Liver (tissue), 9 donors: ENCODE measurements around the gene SOCS3. TPM values are rescaled to one million over a fixed set of nuclear protein-coding genes. Genes with fewer than 3 reads are reported as not detected.

Experiments used
- DNase-seq: peaks from one replicate; pipeline ENCODE4 v3.0.0-alpha.2; 2017; ENCODE audit warnings: low spot score
- H3K27ac ChIP-seq, 2 donors: one replicate each; pipeline ENCODE4 v1.7.0; 2013; ENCODE audit warnings: inconsistent platforms in 2 of 2, low read length in 2 of 2, control low read depth in 1 of 2, low read depth in 1 of 2, mild to moderate bottlenecking in 1 of 2
- H3K27me3 ChIP-seq, 4 donors: one replicate each; pipeline versions ENCODE4 v1.6.1 to v1.7.0; 2013; ENCODE audit warnings: low read length in 3 of 4, inconsistent platforms in 1 of 4, mild to moderate bottlenecking in 1 of 4, moderate library complexity in 1 of 4; ENCODE audit not compliant: control insufficient read depth in 4 of 4, insufficient read depth in 4 of 4
- H3K36me3 ChIP-seq, 4 donors: one replicate each; pipeline versions ENCODE4 v1.6.1 to v1.7.0; 2013; ENCODE audit warnings: low read length in 3 of 4, mild to moderate bottlenecking in 3 of 4, low read depth in 1 of 4, moderate library complexity in 1 of 4; ENCODE audit not compliant: control insufficient read depth in 4 of 4, insufficient read depth in 3 of 4
- H3K4me1 ChIP-seq, 4 donors: one replicate each; pipeline versions ENCODE4 v1.6.1 to v1.7.0; 2013; ENCODE audit warnings: low read length in 3 of 4, mild to moderate bottlenecking in 3 of 4, moderate library complexity in 1 of 4; ENCODE audit not compliant: control insufficient read depth in 4 of 4, insufficient read depth in 4 of 4
- H3K4me3 ChIP-seq, 3 donors: one replicate each; pipeline versions ENCODE4 v1.6.1 to v1.7.0; 2013; ENCODE audit warnings: low read length in 3 of 3, control low read depth in 1 of 3, low read depth in 1 of 3, mild to moderate bottlenecking in 1 of 3
- H3K9ac ChIP-seq, 2 donors: one replicate each; pipeline ENCODE4 v1.7.0; 2013; ENCODE audit warnings: low read length in 2 of 2, mild to moderate bottlenecking in 2 of 2, moderate library complexity in 2 of 2, control low read depth in 1 of 2, low read depth in 1 of 2
- H3K9me3 ChIP-seq, 4 donors: one replicate each; pipeline versions ENCODE4 v1.6.1 to v1.7.0; 2013; ENCODE audit warnings: low read length in 3 of 4; ENCODE audit not compliant: control insufficient read depth in 4 of 4
- EGR1 ChIP-seq, 2 donors: IDR thresholded peaks; 2 replicates each; pipeline ENCODE4 v1.6.1; 2016 to 2018; ENCODE audit warnings: antibody characterized with exemption in 2 of 2, low read depth in 2 of 2
- FOXA1 ChIP-seq: IDR thresholded peaks from 2 replicates; pipeline ENCODE4 v1.6.1; 2016; ENCODE audit warnings: antibody characterized with exemption
- FOXA2 ChIP-seq: IDR thresholded peaks from 2 replicates; pipeline ENCODE4 v1.6.1; 2016; ENCODE audit warnings: antibody characterized with exemption
- GABPA ChIP-seq, 2 donors: IDR thresholded peaks in 1 of 2; conservative IDR thresholded peaks in 1 of 2; 2 replicates each; pipeline ENCODE4 v1.6.1; 2016; ENCODE audit warnings: antibody characterized with exemption in 2 of 2, mild to moderate bottlenecking in 1 of 2, moderate library complexity in 1 of 2
- HNF4A ChIP-seq, 2 donors: conservative IDR thresholded peaks; 2 replicates each; pipeline ENCODE4 v1.6.1; 2016; ENCODE audit warnings: antibody characterized with exemption in 2 of 2, mild to moderate bottlenecking in 2 of 2
- HNF4G ChIP-seq: IDR thresholded peaks from 2 replicates; pipeline ENCODE4 v1.6.1; 2016; ENCODE audit warnings: antibody characterized with exemption
- JUND ChIP-seq, 2 donors: IDR thresholded peaks; 2 replicates each; pipeline ENCODE4 v1.6.1; 2016; ENCODE audit warnings: antibody characterized with exemption in 2 of 2
- NR2F2 ChIP-seq: IDR thresholded peaks from 2 replicates; pipeline ENCODE4 v1.6.1; 2016; ENCODE audit warnings: antibody characterized with exemption
- RAD21 ChIP-seq, 2 donors: IDR thresholded peaks; 2 replicates each; pipeline ENCODE4 v1.6.1; 2016; ENCODE audit warnings: antibody characterized with exemption in 2 of 2, mild to moderate bottlenecking in 2 of 2
- REST ChIP-seq: IDR thresholded peaks from 2 replicates; pipeline ENCODE4 v1.6.1; 2016; ENCODE audit warnings: antibody characterized with exemption, mild to moderate bottlenecking
- RXRA ChIP-seq, 2 donors: IDR thresholded peaks; 2 replicates each; pipeline ENCODE4 v1.6.1; 2017 to 2018; ENCODE audit warnings: antibody characterized with exemption in 2 of 2, mild to moderate bottlenecking in 1 of 2
- SP1 ChIP-seq: IDR thresholded peaks from 2 replicates; pipeline ENCODE4 v1.6.1; 2018; ENCODE audit warnings: antibody characterized with exemption, mild to moderate bottlenecking
- TAF1 ChIP-seq: conservative IDR thresholded peaks from 2 replicates; pipeline ENCODE4 v1.6.1; 2016; ENCODE audit warnings: antibody characterized with exemption, mild to moderate bottlenecking
- WGBS: extraction: QIAGEN DNeasy Blood & Tissue Kit; methylation state at CpG from one replicate; pipeline ENCODE4 v1.1.7; 2013; 5-methylcytosine and 5-hydroxymethylcytosine counted together
- polyA plus RNA-seq, 2 donors: library from polyadenylated mRNA; stranded (reverse) in 1 of 2; unstranded in 1 of 2; fragments of 200-250 nt in 1 of 2; fragments of >200 nt in 1 of 2; fragmentation: Nextera tagmentation in 1 of 2; extraction: Ambion mirVana in 1 of 2; gene quantifications; one replicate each; pipeline versions ENCODE4 v1.2.1 to v1.2.3, GENCODE V29; 2013 to 2015
- total RNA-seq, 2 donors: library from RNA; depleted of rRNA; stranded (reverse); fragments of >200 nt; gene quantifications; one replicate each; pipeline ENCODE4 v1.2.3, GENCODE V29; 2014
- TF ChIP-seq, protein P1 (sequence below): IDR thresholded peaks from 2 replicates; pipeline ENCODE4 v1.6.1; 2016; ENCODE audit warnings: antibody characterized with exemption
- TF ChIP-seq, protein P2 (sequence below): fragments of 150-350 bp; IDR thresholded peaks from 2 replicates; pipeline ENCODE4 v1.5.1; 2017; ENCODE audit warnings: improper control_type of control experiment, low read depth, low read length; ENCODE audit not compliant: missing input control
- TF ChIP-seq, protein P3 (sequence below): IDR thresholded peaks from 2 replicates; pipeline ENCODE4 v1.6.1; 2016; ENCODE audit warnings: antibody characterized with exemption
- TF ChIP-seq, protein P4 (sequence below): IDR thresholded peaks from 2 replicates; pipeline ENCODE4 v1.6.1; 2016; ENCODE audit warnings: antibody characterized with exemption
- donor health status: healthy.
- donor health status: healthy.
- donor health status: healthy.
- donor health status: healthy.
- donor health status: healthy.

SOCS3 gene
- total and polyA plus RNA-seq, 4 donors: 12.2 to 48.0 (median 18.3) TPM

DNA sequence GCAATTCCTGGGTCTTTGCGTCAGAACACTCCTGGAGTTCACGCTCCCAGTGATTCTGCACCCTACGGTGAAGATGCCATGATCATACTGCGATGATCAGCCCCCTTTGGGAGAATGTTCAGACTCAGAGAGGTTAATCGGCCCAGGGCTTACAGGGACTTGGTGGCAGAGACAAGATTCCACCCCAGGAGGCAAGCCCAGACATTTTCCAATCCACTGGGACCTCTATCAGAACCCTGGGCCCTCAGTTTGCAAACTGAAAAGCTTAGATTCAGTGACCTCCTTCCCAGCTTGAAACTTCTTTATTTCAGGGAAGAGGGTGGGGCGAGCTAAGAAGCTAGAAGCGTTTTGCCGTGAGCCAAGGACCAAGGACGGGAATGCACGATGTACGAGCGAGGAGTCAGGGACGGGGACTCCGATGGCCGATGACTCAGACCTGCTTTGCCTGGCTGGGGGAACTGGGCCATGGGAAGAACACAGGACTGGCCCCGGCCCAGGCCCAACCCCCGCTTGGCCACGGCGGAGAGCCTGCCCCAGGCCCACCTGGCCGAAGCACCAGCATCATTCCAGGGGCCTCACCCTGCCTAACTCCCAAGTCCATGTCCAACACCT, 34.7 kb downstream of the SOCS3 start:
- TF ChIP-seq REST (no peak), SP1 (no peak), FOXA1 (no peak), HNF4A (conservative IDR thresholded peaks at IDR 0.05) (no peak), NR2F2 (no peak), TAF1 (no peak), RXRA (IDR thresholded peaks at IDR 0.05) (no peak), EGR1 (IDR thresholded peaks at IDR 0.05; ENCODE audit: low read depth in 2 of 2) (no peak), FOXA2 (no peak), HNF4G (no peak), JUND (IDR thresholded peaks at IDR 0.05) (no peak), RAD21 (IDR thresholded peaks at IDR 0.05) (no peak), GABPA (IDR thresholded peaks at IDR 0.05 in 1 of 2, conservative IDR thresholded peaks at IDR 0.05 in 1 of 2) (no peak)
- TF ChIP-seq, protein P1, sequence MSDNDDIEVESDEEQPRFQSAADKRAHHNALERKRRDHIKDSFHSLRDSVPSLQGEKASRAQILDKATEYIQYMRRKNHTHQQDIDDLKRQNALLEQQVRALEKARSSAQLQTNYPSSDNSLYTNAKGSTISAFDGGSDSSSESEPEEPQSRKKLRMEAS: no peak
- TF ChIP-seq, protein P2, sequence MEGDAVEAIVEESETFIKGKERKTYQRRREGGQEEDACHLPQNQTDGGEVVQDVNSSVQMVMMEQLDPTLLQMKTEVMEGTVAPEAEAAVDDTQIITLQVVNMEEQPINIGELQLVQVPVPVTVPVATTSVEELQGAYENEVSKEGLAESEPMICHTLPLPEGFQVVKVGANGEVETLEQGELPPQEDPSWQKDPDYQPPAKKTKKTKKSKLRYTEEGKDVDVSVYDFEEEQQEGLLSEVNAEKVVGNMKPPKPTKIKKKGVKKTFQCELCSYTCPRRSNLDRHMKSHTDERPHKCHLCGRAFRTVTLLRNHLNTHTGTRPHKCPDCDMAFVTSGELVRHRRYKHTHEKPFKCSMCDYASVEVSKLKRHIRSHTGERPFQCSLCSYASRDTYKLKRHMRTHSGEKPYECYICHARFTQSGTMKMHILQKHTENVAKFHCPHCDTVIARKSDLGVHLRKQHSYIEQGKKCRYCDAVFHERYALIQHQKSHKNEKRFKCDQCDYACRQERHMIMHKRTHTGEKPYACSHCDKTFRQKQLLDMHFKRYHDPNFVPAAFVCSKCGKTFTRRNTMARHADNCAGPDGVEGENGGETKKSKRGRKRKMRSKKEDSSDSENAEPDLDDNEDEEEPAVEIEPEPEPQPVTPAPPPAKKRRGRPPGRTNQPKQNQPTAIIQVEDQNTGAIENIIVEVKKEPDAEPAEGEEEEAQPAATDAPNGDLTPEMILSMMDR: no peak
- Histone ChIP-seq H3K9me3 (no peaks in the 10 kb centered on the region), H3K27me3 (no peaks in the 10 kb centered on the region), H3K36me3 (no peaks in the 10 kb centered on the region), H3K4me1 (peaks cover 0 to 8% (median 4%) of the 10 kb centered on the region in 4 donors), H3K27ac (peak overlapping the region; percentile 83), H3K9ac (no peak overlapping the region), H3K4me3 (no peak overlapping the region)
- DNase-seq: no peak
- WGBS: 73% methylated on average over 20 of the region's 20 CpGs

GRCh38 chr17:78324391-78325075, 35.3 kb downstream of the SOCS3 start:
- no peak for DNase-seq
- no peaks in the 10 kb centered on the region for H3K9me3 ChIP-seq
- no peaks in the 10 kb centered on the region for H3K36me3 ChIP-seq
- H3K9ac ChIP-seq: no peak overlapping the region
- 36% methylated on average over 18 of the region's 18 CpGs for WGBS
- peak overlapping the region; percentile 83 for H3K27ac ChIP-seq
- H3K4me1 ChIP-seq: peaks cover 0 to 8% (median 4%) of the 10 kb centered on the region in 4 donors
- H3K27me3 ChIP-seq: no peaks in the 10 kb centered on the region
- H3K4me3 ChIP-seq: no peak overlapping the region
- no peak for TF ChIP-seq TAF1
- peak; percentile 61 for TF ChIP-seq REST
- TF ChIP-seq, protein P3, sequence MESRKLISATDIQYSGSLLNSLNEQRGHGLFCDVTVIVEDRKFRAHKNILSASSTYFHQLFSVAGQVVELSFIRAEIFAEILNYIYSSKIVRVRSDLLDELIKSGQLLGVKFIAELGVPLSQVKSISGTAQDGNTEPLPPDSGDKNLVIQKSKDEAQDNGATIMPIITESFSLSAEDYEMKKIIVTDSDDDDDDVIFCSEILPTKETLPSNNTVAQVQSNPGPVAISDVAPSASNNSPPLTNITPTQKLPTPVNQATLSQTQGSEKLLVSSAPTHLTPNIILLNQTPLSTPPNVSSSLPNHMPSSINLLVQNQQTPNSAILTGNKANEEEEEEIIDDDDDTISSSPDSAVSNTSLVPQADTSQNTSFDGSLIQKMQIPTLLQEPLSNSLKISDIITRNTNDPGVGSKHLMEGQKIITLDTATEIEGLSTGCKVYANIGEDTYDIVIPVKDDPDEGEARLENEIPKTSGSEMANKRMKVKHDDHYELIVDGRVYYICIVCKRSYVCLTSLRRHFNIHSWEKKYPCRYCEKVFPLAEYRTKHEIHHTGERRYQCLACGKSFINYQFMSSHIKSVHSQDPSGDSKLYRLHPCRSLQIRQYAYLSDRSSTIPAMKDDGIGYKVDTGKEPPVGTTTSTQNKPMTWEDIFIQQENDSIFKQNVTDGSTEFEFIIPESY: no peak
- peak; percentile 51 for TF ChIP-seq SP1
- TF ChIP-seq JUND (IDR thresholded peaks at IDR 0.05): no peak
- TF ChIP-seq HNF4G: no peak
- TF ChIP-seq HNF4A (conservative IDR thresholded peaks at IDR 0.05): no peak
- TF ChIP-seq, protein P1: peak; percentile 37
- peak; percentile 18 to 40 for TF ChIP-seq RAD21 (IDR thresholded peaks at IDR 0.05)
- no peak for TF ChIP-seq FOXA2
- TF ChIP-seq, protein P4, sequence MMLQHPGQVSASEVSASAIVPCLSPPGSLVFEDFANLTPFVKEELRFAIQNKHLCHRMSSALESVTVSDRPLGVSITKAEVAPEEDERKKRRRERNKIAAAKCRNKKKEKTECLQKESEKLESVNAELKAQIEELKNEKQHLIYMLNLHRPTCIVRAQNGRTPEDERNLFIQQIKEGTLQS: no peak
